ENCODE data around the gene TBL2.
"Not testable (repeated sequence)": the region's sequence is repeated elsewhere in the genome, so short reads cannot be mapped to it uniquely, and the experiment has no call there.

TBL2 gene

GRCh38 chr7:73605601-73606220 is 27.3 kb upstream of the TBL2 start:
- DNase-seq = no peak

DNA sequence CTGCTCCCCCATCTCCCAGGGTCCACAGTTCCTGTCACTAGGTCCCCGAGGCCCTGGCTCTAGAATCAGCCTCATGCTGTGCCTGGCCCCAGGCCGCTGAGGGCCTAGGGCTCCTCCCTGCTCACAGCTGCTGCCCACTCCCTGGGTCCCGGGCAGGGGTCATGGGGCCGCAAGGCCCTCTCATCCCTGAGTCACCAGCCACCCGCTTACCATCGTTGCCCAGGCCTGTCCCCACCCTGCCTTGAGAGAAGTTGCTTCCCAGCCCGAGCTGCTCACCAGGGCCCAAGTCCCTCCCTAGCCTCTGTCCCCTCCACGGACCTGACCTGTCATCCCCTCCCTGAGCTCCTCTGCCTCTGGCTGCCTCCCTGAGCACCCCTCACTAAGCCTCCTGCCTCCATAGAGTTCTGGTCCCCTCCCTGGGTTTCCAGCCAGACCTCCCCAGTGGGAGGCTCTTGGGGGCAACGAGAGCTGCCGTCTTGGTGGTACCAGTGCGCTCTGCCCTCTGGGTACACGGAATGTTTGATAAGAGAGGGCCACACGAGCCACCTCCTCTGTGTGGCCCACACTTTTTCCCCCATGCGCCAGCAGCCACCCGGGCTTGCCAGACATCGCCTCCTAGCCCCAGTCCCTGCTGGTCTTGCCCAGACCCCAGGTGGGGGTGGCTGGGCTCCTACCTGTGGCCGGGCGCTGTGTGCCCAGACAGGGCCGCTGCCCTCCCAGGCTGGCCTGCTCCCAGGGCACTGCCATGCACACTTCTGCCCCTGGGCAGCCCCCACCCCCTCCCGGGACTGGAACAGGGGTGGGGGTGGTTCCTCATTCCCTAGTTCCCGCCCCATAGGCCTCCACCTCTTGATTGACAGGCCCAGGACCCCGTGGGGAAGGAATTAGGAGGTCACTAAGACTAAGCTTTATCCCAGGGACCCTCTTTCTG is 24.6 kb upstream of the TBL2 start:
- no peak for DNase-seq

GRCh38 chr7:73599916-73600315 is 21.5 kb upstream of the TBL2 start:
- DNase-seq = no peak

- DNase-seq = no peak
Measured at GRCh38 chr7:73599151-73599882, 20.9 kb upstream of the TBL2 start.

DNA sequence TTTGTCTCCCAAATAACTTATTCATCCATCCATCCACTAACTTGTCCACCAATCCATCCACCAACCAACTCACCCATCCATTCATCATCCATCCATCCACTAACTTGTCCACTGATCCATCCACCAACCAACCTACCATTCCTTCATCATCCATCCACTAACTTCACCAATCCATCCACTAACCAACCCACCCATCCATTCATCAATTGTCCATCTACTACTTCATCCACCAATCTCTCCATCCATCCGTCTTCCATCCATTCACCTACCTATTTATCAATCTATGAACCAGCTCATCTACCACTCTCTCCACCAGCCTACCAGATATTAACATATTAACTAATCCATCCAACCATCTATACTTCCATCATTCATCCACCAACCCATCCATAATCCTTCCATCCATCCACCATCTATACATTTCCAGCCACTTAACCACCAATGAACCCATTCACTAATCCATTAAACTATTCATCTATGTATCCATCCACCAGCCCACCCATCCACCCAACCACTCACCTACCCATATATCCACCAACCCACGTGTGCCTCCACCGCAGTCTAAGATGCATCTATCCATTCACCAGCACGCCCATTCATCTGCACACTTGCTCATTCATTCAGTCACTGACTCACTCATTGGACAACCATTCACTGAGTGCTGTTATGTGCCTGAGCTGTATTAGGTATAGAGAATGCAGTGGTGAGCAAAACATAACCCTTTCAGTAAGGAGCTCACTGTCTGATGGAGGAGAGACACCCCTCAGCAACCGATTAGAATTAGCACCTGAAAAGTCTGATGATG is 19.8 kb upstream of the TBL2 start:
- no peak for DNase-seq

- DNase-seq = no peak
Measured at GRCh38 chr7:73596191-73597065, 18.0 kb upstream of the TBL2 start.

GRCh38 chr7:73595358-73595757 is 17.0 kb upstream of the TBL2 start:
- no peak for DNase-seq

- DNase-seq = no peak
Measured at GRCh38 chr7:73593207-73594045, 15.0 kb upstream of the TBL2 start.

DNA sequence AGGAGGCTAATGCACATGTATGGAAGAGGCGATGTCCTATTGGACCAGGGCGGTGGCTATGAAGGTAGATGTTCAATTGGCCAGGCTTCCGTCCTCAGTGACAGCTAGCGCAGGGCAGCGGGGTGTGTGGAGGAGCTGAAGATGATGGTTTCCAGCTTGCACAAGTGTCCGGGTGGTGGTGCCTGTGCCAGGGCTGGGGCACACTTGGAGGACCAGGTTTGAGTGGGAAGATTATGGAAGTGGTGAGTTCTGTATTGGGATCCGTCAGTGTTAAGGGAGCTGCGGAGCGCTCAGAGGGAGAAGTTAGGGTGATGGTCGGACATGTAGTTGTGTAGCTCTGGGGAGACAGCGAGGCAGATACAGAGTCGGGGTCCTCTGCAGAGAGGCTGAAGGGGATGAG is 8.5 kb upstream of the TBL2 start:
- no peak for DNase-seq

- no peak for DNase-seq
Measured at GRCh38 chr7:73585196-73585595, 6.8 kb upstream of the TBL2 start.

- DNase-seq = no peak
Measured at GRCh38 chr7:73582664-73583202, 4.4 kb upstream of the TBL2 start.

- not testable (repeated sequence) for DNase-seq
Measured at GRCh38 chr7:73581006-73581405, 2.6 kb upstream of the TBL2 start.

GRCh38 chr7:73577627-73578341 is 595 bp downstream of the TBL2 start:
- DNase-seq = no peak

- DNase-seq = no peak
Measured at GRCh38 chr7:73573791-73574190, 4.6 kb downstream of the TBL2 start.

- no peak for DNase-seq
Measured at GRCh38 chr7:73573276-73573675, 5.1 kb downstream of the TBL2 start.

DNA sequence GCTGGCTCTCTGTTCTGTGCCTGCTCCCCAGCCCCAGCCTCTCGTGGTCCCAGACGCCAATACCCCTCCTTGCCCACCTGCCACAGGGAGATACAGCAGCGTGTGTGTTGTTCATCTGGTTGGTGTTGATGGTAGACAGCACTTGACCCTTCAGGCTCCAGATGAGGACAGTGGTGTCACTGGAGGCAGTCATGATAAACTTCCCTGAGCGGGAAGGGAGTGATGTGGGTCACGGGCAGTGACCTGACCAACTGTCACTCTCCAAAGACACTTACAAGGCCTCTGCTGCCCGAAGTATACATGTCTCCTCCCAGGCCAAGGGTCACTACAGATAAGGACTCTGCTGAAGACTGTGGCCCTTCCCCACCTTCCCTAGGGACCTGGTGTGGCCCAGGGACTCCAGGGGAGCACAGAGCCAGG is 5.6 kb downstream of the TBL2 start:
- DNase-seq = no peak

DNA sequence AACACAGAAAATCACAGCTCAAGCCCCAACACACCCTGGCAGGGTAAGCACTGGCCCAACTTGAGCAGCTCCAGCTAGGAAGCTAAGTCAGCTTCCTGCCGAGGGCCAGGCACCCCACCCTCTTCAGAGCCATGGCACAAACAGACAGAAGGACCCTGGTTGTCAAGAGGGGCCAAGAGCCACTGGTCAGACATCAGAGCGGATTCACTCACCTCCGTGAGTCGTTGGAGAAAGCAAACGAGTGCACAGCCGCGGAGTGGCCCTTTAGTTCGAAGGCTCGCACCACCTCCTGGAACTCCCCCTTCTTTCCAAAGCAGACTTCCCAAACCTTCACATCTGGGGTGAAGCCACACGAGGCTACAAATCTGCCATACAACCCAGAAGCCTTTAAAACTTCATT is 7.4 kb downstream of the TBL2 start:
- no peak for DNase-seq

GRCh38 chr7:73570521-73570920 is 7.9 kb downstream of the TBL2 start:
- no peak for DNase-seq

DNA sequence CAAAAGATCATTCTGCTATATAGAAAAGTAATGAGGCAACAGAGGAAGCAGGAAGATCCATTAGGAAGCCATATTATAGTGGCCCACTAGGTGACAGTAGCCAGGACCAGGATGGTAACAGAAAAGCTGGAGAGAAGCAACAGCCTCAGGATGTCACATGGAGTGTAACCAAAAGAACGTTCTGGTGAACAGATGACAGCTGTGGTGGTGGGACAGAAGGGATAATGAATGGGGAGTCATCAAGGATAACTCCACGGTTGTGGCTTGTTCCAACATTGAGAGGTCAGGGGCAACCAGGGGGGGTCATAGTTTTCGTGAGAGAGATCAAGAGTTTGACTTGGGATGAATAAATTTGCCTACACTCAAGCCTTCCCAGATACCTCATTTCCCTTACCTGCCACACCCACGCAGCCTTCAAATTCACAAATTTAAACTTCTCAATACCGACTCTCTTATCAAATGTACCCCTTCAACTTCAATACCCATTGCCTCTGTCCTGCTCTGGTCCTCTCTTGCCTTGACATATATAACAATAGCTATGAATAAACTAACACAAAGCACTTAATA is 9.3 kb downstream of the TBL2 start:
- no peak for DNase-seq

Data from NCI-H1048 (cell line).